ENCODE measurements around the gene GDF10. TPM values are rescaled to one million over a fixed set of nuclear protein-coding genes. Genes with fewer than 3 reads are reported as not detected.

The GDF10 gene
- total and polyA plus RNA-seq, 2 of the 8 experiments (the other 6 are each of a cell fraction or from before 2014, with no cell fraction given), result 0.19 to 0.32 TPM

GRCh38 chr10:47357131-47357582, 57.2 kb downstream of the GDF10 start:
- Histone ChIP-seq H3K14ac (ENCODE audit: insufficient read length) (no peak overlapping the region), H2AK5ac (ENCODE audit: low read depth, low read length) (no peak overlapping the region), H2BK15ac (ENCODE audit: low read length) (no peak overlapping the region), H2AFZ (ENCODE audit: low read length) (no peak overlapping the region), H2BK12ac (ENCODE audit: low read depth, low read length) (no peak overlapping the region), H3K4me2 (ENCODE audit: insufficient read depth in 1 of 2, low read depth in 2 of 2, low read length in 2 of 2) (no peak overlapping the region), H3K18ac (ENCODE audit: extremely low read depth, low read length) (no peak overlapping the region), H4K5ac (ENCODE audit: insufficient read length, low read depth, low read length) (no peak overlapping the region), H4K91ac (replicated peaks; ENCODE audit: insufficient read length, low read length) (no peak overlapping the region), H3K23ac (ENCODE audit: insufficient read length) (no peak overlapping the region), H3K4me1 (replicated peaks in 1 of 4; ENCODE audit: control insufficient read depth in 3 of 4, insufficient read depth in 4 of 4, low read length in 3 of 4) (no peaks in the 10 kb centered on the region), H3K79me1 (ENCODE audit: low read depth, low read length) (no peaks in the 10 kb centered on the region), H3K56ac (replicated peaks; ENCODE audit: insufficient read length, low read depth, low read length) (no peak overlapping the region), H2BK5ac (ENCODE audit: low read depth, low read length) (no peak overlapping the region), H3K27me3 (replicated peaks in 1 of 4; ENCODE audit: control insufficient read depth in 3 of 4, extremely low read depth in 1 of 4, insufficient read depth in 3 of 4, low read length in 3 of 4) (no peaks in the 10 kb centered on the region; a peak in 1 of 7 replicates), H3K9ac (replicated peaks in 1 of 4; ENCODE audit: extremely low read depth in 1 of 4, low read depth in 3 of 4, low read length in 3 of 4) (no peak overlapping the region), H3K4ac (replicated peaks; ENCODE audit: insufficient read length, low read depth, low read length) (no peak overlapping the region), H4K20me1 (replicated peaks in 1 of 2; ENCODE audit: control insufficient read depth in 1 of 2, insufficient read depth in 2 of 2, low read length in 2 of 2) (no peaks in the 10 kb centered on the region), H3K27ac (ENCODE audit: low read depth, low read length) (no peak overlapping the region), H3K23me2 (ENCODE audit: low read depth, low read length) (no peaks in the 10 kb centered on the region), H3K36me3 (ENCODE audit: control insufficient read depth in 2 of 4, insufficient read depth in 4 of 4, low read length in 3 of 4) (no peaks in the 10 kb centered on the region), H4K8ac (ENCODE audit: extremely low read depth, insufficient read depth, low read length) (no peak overlapping the region), H2BK120ac (replicated peaks; ENCODE audit: low read depth, low read length) (no peak overlapping the region), H3K4me3 (ENCODE audit: extremely low read depth in 1 of 4, insufficient read depth in 2 of 4, low read depth in 3 of 4, low read length in 4 of 4) (no peak overlapping the region), H3K79me2 (ENCODE audit: control insufficient read depth in 1 of 2, insufficient read depth in 2 of 2, low read length in 2 of 2) (no peaks in the 10 kb centered on the region), H3K9me3 (ENCODE audit: insufficient read depth in 2 of 2, low read depth in 1 of 2, low read length in 1 of 2) (no peaks in the 10 kb centered on the region), H2BK20ac (ENCODE audit: low read length) (no peak overlapping the region)
- DNase-seq (ENCODE audit: low read depth in 1 of 2, low spot score in 2 of 2) (no peak), FAIRE-seq (no peak)
- CTCF ChIA-PET (ENCODE audit: partially characterized antibody), result interaction anchor here (1.6 to 8.9 kb wide), 2 partner anchors 10 to 45 kb away, joined by 5 to 132 read pairs; partner anchors contain the start of gene RBP3
- WGBS, 2 experiments (ENCODE audit: extremely low coverage in 1 of 2, insufficient coverage in 1 of 2, insufficient read length in 1 of 2, insufficient replicate concordance in 2 of 2, low coverage in 1 of 2, low lambda C conversion rate in 2 of 2, missing lambda C conversion rate in 1 of 2), result 83% methylated on average over 11 of the region's 12 CpGs; no CpG with 5 or more reads in 1 of the 2 experiments
- TF ChIP-seq POLR2A (IDR thresholded peaks at IDR 0.05; ENCODE audit: control extremely low read depth in 1 of 2, low read depth in 2 of 2, low read length in 2 of 2) (no peak), PHF8 (conservative IDR thresholded peaks at IDR 0.05; ENCODE audit: low read depth, low read length) (no peak), CBX5 (IDR thresholded peaks at IDR 0.05; ENCODE audit: low read depth, low read length) (no peak), TAF7 (optimal IDR thresholded peaks at IDR 0.05; ENCODE audit: borderline replicate concordance, low read depth, low read length) (no peak)
- POLR2A ChIA-PET (ENCODE audit: partially characterized antibody), result no interaction called here
